NCI-H2081 treated with DMSO at 0.1 percent for 48 hours (cell line): ENCODE measurements around the gene CELSR1.

Experiments used
- DNase-seq: peaks from one replicate; lab custom pipeline; 2025; lab: John Stamatoyannopoulos, UW

CELSR1 gene

GRCh38 chr22:46442217-46442853, 95.1 kb downstream of the CELSR1 start:
- DNase-seq = no peak

GRCh38 chr22:46439576-46440465, 97.6 kb downstream of the CELSR1 start:
- DNase-seq = no peak

GRCh38 chr22:46439111-46439510, 98.3 kb downstream of the CELSR1 start:
- DNase-seq = no peak

- DNase-seq = no peak
Observed at GRCh38 chr22:46437671-46438440, 99.6 kb downstream of the CELSR1 start.

GRCh38 chr22:46436595-46437175, 100.7 kb downstream of the CELSR1 start:
- no peak for DNase-seq

- no peak for DNase-seq
Observed at GRCh38 chr22:46433318-46433717, 104.1 kb downstream of the CELSR1 start.

GRCh38 chr22:46432164-46433068, 105.0 kb downstream of the CELSR1 start:
- DNase-seq = no peak

- DNase-seq = no peak
Observed at GRCh38 chr22:46430961-46431838, 106.2 kb downstream of the CELSR1 start.

GRCh38 chr22:46429325-46429853, 108.0 kb downstream of the CELSR1 start:
- no peak for DNase-seq

GRCh38 chr22:46428602-46429324, 108.7 kb downstream of the CELSR1 start:
- DNase-seq = no peak

GRCh38 chr22:46428171-46428570, 109.2 kb downstream of the CELSR1 start:
- DNase-seq = no peak

- no peak for DNase-seq
Observed at GRCh38 chr22:46425016-46425415, 112.4 kb downstream of the CELSR1 start.

- no peak for DNase-seq
Observed at GRCh38 chr22:46424496-46424895, 112.9 kb downstream of the CELSR1 start.

- DNase-seq = no peak
Observed at GRCh38 chr22:46422896-46423295, 114.5 kb downstream of the CELSR1 start.

- DNase-seq = no peak
Observed at GRCh38 chr22:46421267-46421666, 116.2 kb downstream of the CELSR1 start.

GRCh38 chr22:46419754-46420571, 117.5 kb downstream of the CELSR1 start:
- DNase-seq = no peak

- no peak for DNase-seq
Observed at GRCh38 chr22:46418827-46419226, 118.6 kb downstream of the CELSR1 start.

GRCh38 chr22:46417769-46418168, 119.7 kb downstream of the CELSR1 start:
- no peak for DNase-seq
